HG02840 (cell line): ENCODE measurements around the gene HIBADH.

Experiments used
- ATAC-seq: cut with Tn5 transposase; IDR thresholded peaks from one replicate; pipeline ENCODE4 v1.9.1; 2021; ENCODE audit warnings: mild to moderate bottlenecking, moderate library complexity, moderate number of reproducible peaks; ENCODE audit not compliant: unreplicated experiment, low FRiP score

Gene HIBADH

DNA sequence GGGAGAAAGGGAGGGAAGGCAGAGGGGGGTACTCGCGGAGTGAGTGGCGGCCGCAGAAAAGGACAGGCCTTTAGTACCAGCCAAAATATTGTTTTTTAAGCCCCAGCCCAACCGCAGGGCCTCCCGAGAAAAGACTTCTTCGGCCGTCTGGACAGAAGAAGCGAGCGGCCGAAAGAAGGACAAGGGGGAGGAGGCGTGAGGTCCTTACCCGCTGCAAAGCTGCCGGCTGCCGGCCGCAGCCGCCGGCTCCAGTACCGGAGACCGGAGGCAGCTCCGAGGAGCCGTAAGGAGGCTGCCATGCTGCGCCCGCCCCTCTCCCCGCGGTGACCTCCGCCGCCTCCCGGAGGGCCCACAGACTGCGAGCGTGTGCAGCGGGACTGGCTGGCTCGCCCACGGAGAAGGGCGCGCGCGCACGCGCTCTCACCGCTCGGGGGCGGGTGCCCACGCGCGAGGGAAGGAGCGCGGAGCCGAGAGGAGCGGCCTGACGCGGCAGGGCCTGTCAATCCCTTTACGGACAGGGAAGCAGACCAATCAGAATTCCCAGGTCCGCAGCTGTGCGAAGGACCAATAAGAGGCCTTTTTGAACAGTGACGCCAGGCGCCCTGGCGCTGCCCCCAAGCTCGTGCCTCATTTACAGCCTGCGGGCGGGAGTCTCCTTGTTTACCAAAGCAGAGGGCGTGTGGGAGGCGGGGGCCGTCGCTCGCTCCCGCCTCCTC lies at the start of gene HIBADH:
Gene HIBADH, minus strand, starts transcription at position 394 of the 716 bp plus-strand sequence. Its CDS starts 95 bp downstream, at position 299.
- ATAC-seq: peak; percentile 99

DNA sequence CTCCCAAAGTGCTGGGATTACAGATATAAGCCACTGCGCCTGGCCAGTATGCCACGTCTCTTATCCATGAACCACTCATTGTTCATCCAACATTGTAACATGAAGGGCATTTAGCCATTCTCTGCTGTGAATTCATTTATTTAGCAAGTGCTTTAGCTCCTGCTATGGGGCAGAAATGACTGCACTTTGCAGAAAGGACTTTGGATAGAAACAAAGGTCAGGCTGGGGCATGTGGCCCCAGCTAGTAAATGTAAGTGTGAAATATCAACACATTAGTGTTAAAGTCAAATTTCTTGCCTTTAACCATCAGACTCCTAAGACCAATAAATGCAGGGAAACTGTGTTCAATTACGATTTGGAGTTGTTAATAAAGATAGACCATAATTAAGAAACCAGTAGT lies 49.5 kb upstream of the HIBADH start:
- no peak for ATAC-seq

DNA sequence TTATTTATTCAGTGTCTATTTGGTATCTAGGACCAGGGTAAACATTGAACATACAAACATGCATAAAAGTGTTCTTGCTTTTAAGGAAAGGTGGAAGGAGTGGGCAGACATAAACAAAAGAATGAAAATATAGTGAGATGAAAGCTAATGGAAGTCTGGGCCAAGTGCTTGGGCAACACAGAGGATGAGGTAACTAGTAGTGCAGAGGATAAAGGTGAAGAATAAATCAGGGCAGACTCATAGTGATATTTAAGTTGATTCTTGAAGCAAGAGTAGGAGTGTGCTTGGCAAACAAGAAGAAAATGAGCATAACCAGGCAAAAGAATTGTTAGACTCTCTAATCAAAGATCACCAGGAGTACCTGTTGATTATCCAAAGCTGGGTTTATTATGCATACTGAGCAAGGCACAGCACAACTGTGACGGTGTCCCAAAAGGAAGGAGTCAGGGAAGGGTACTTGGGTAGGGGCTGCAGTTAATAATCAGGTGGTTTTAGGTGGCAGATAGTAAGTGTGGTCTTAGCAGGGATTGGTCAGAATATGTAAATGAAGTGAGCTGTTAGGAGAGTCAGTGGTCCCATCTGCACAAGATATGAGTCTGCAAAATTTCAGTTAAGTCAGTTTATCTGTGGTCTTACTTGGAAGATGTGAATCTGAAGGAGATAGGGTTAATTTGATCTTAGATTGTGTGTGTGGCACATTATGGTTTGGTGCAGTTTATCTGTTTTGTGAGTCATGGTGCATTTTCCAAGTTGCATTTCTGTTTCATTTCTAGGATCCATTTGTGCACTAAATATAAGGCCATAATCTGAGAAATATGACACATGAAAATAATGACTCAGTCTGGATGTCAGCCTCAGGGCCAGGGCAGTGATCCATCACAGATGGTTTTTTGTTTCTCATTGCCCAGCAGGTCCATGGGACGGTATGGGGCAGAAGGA lies 46.7 kb upstream of the HIBADH start:
- ATAC-seq: no peak

DNA sequence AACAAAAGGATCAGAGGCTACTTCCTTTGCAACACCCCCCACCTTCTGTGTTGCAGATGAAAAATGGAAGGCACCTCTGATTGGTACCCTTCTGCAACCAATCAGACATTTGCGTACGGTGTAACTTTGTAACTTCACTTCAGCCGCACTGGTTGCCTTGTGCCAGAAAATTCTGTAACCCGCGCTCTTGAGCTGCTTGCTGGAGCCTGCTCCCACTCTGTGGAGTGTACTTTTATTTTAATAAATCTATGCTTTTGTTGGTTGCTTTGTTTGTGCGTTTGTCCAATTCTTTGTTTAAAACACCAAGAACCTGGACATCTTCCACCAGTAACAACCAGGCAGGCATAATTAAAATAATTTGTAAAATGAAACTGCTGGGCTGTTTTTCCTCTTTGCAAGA lies 45.8 kb upstream of the HIBADH start:
- no peak for ATAC-seq

DNA sequence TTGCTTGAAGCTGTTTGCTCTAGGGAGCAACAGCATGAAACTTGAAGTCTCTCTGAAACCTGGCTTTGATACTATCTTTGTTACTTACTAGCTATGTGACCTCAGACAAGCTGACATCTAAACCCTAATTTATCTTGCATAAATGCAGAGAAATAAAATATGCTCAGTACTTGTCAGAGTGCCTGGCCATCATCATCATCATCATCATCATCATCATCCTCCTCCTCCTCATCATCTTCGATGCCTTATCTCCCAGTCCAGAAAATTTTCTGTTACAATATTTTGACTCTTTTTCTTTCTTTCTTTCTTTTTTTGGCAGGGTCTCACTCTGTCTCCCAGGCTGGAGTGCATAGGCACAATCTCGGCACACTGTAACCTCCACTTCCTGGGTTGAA lies 42.5 kb upstream of the HIBADH start:
- no peak for ATAC-seq

DNA sequence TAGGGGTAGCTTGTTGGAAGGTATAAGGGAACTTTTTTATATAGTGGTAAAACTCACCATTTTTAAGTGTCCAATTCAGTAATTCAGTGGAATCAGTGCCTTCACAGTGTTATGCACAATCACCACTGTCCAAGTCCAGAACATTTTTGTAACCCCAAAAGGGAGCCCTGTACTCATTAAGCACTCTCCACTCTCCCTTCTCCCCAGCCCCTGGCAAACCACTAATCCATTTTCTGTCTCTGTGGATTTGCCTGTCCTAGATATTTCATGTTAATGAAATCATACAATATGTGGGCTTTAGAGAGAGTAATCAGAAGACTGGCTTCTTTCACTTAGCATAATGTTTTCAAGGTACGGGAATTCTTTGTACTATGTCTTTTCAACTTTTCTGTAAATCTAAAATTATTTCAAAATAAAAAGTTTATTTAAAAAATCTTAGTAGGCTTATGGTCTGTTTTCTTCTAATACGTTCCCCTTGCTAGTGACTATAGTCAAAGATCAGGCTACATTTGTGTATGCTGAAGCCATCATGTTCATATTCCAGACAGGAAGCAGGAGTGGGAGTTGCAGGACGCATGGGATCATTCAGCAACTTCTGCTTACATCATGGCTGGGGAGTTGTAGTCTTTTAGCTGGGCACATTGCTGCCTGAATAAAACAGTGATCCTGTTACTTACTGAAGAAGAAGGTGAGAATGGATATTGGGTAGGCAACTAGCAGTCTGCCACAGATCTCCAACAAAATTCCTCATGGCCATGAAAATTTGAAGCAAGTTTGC lies 41.9 kb upstream of the HIBADH start:
- ATAC-seq: no peak

DNA sequence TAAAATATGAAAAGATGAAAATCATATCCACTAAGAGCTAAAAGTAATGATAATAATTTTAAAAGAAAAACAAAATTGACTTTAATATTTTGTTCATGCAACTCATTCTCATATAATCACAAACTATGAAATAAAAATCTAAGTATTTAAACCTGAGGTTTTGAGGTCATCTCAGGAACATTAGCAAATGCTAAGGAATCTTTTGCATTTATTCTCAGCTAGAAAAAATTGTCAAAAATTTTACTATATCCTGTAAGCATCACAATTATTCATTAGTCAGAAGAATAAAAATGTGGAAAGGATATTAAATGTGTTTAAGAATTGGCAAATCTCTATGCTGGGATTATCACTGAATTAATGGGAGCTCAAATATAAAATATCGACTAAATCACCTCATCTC lies 40.5 kb upstream of the HIBADH start:
- ATAC-seq: no peak

DNA sequence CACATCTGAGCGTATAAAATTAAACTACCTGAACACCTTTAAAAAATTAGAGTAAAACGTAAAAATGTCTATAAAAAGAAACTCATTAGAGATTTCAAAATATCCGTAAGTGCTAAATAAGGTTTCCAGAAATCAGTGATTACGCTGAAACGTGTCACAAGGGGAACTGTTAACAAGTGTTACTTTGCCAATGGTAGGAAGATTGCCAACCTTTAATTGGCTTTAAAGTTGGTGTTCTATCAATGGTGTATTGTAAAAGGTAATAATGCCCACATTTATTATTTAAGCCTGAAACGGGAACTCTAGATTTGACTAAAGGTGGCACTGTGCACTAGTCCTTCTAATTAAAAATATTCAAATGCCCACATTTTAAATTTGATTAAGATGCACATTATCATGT lies 37.8 kb upstream of the HIBADH start:
- no peak for ATAC-seq

DNA sequence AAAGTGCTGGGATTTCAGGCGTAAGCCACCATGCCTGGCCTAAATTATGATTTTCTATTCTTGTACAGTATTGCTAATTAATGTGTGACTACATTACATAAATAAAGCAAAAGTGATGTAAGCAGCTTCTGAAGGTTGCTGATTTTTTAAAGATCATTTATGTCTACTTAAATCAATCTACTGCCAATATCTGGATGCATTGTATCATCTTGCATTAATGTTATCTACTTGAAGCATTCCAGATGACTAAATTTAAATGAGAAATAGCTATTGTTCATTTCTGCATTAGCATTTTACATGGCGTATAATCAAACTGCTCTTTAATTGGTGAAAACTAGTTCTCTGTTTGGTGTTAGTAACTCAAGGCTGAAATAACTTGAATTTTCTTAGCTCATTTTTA lies 37.1 kb upstream of the HIBADH start:
- ATAC-seq: no peak

DNA sequence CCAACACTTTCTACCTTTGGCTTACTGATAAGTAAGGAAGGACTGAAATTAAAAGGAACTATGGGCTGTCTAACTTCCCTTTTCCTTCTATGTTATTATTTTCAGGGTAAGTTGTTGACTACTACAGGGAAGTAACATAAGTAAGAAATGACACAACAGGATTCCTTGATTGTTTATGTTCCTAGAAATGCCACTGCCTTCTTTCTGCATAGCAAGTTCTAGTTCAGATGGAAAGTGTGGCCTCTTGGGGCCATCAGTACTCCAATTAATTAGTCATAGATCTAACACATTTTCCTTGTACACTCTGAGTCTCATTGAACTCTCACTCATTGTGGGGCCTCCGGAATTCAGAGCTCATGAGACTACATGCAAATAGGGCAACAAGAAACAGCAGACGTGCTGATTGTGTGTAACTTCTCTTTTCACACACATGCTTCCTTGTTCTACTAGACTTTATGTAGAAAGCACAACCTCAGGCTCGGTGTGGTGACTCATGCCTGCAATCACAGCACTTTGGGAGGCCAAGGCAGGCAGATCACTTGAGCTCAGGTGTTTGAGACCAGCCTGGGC lies 35.3 kb upstream of the HIBADH start:
- peak; percentile 84 for ATAC-seq

DNA sequence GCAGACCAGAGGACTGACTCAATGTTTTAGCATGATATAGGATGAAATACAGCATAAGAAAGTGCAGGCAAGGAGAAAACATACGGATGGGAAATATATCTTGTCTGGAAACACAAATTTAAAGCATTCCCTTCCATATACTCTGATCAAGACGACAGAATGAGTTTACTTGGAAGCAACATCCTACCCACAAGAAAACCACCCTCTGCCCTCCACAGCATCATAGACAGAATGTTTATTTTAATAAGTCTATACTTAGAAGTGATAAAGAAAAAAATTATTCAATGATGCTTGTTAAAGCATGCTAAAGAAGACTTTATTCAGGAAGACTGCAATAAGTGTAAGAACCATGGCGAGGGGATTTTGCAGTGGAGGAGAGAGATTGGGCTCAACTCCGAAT lies 32.4 kb upstream of the HIBADH start:
- no peak for ATAC-seq

DNA sequence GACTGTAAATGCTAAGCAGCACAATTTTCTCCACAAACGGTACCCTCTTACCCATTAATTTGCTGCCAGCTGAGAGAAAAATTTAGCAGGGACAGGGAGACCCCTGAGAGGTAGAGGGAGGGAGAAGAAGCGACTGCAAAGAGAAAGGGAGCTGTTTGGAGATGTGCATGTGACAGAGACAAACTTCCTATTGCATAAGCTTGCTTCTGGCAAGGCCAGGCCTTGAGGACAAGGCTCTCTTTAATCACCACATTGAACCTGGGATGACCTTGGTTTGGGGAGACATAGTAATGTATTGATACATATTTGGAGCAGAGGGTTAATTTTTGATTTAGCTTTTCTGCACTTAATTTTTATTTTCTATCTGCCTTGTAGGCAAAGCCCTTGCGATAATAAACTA lies 31.1 kb upstream of the HIBADH start:
- ATAC-seq: no peak

DNA sequence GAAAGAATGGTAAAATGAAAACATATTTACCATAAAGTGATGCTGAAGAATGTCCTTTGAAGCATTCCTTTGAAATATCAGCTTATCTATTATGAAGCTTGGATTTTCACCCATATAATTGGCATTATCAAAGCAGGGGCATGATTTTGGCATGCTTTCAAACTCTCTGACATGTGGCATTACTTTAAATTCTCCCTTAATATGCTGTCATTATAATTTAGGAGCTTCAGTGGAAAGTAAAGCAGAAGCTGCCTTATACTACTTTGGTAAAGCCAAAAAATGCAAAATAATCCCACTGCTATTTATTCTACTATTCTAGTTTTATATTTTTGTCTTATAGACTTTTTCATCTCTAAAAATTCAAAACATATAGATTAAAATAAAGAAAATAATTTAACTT lies 28.0 kb upstream of the HIBADH start:
- no peak for ATAC-seq

DNA sequence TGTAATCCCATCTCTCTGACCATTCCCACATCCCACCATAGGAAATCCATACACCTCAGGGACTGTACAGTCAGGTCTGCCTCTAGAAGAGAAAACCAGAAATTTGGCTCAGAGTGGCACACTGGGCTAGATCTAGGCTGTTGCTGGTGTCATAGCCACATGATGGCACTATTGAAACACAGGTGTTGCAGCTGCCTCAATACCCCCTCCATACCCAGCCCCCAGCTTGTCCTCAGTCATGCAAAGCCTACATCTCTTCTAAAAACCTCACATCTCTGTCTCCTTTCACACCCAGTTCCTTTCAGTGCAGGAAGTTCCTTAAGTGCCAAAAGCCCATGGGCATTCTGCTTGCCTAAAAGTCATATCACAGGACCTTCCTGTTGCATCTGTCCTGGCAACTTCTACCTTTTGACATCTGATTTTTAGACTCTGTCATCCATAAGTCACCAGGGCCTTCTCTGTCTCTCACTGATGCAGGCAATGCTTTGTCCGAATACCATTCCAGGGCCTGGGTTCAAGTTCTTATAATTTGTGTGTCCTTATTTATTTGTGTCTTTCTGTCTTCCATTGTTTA lies 27.0 kb upstream of the HIBADH start:
- no peak for ATAC-seq

DNA sequence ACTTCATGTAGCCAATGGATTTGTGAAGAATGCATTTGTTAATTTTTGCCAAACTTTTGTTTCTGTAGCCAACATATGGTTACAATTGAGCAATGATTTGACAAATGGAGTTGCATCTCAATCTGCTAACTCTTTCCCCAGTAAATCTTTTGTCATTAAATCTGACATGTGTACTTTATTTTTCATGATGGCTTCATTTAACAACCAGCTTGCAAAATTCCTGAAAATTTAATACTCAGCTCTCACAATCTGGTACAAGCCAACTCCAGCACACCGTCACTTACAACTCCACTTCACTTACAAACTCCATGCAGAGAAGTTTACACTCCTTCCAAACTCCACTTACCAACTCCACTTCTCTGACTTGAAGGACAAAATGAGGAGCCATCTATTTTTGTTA lies 26.5 kb upstream of the HIBADH start:
- no peak for ATAC-seq

DNA sequence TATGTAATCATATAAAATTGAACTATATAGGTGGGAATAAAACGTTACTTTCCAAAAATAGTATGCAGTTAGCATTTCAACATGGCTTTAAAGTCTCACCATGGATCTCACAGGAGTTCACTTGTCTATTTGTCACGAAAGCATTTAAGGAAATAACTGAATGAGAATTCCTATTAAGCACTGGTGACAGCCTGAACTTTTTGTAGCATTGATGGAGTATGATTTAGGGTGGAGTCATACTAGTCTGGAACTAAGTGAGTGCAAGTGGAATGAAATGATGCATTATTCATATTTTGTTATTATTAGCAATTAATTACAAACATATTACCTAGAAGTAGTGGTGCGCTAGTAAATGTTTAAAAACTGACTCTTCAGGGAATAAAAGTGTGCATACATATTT lies 26.0 kb upstream of the HIBADH start:
- no peak for ATAC-seq

DNA sequence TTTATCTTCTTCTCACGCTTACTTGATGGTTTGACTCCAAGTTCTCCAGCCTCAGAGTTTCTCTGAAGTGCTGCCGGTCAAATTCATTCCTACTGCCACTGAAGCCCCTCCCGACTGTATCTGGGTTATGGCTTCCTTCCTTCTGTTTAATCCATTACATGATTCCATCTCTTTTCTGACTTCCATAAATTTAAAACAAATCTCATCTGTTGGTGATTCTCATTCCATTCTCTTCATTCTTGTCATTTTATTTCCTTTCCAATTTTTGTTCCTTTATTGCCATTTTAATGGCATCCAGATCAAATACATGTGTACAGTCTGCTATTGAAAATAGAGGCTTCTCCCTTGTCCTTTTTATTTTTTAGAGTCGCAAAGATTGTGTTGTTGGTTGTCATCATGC lies 25.4 kb upstream of the HIBADH start:
- ATAC-seq: no peak

DNA sequence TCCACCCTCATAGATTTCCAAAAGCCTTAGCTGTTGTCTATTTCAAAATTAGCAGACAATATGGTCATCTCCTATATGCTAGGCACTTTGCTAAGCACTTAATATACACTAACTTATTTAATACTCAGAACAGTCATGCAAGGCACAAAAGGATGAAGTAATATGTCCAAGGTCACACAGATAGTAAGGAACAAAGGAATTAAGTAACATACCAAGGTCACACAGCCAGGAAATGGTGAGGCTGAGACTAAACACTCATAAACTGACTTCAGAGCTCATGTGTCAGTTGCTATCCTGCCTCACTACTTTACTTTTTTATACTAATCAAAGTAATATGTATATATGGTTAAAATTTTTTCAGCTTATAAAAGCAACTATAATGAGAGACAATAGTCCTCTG lies 23.6 kb upstream of the HIBADH start:
- ATAC-seq: no peak

DNA sequence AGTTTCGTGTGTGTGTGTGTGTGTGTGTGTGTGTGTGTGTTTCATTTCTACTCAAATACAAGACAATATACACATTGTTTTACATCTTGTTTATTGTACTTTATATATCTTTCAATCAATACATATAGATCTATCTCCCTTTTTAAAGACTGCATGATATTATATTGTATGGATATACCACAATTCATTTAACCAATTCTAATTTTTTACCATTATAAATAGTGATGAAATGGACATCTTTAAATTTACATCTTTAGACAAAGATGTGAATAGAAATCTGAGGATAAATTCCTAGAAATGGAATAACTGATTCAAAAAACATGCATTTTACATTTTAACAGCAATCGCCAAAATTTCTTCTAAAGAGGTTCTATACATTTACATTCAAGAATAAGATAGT lies 23.2 kb upstream of the HIBADH start:
- no peak for ATAC-seq

DNA sequence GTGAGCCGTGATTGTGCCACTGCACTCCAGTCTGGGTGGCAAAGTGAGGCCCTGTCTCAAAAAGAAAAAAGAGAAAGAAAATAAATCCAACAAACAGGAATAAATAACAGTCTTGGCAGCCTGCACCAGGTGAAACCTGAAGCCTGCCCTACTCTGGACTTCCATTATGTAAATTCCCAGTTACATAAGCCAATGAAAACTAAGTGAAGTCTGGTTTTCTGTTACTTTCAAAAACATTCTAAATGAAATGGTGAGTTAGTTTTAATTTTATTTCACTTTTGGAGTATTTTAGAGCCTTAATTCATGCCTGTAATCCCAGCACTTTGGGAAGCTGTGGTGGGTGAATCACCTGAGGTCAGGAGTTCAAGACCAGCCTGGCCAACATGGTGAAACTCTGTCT lies 22.5 kb upstream of the HIBADH start:
- no peak for ATAC-seq
